H9 (cell line): ENCODE data around the gene NAGLU. TPM values are rescaled to one million over a fixed set of nuclear protein-coding genes. Genes with fewer than 3 reads are reported as not detected.

Source experiments
- DNase-seq: peaks from one replicate; pipeline ENCODE4 v3.0.0-alpha.2; 2017
- H2AFZ ChIP-seq: one replicate; pipeline ENCODE4 v1.6.1; 2013; ENCODE audit warnings: mild to moderate bottlenecking, low read length, control low read depth, moderate library complexity
- H2AK5ac ChIP-seq: 2 replicates; pipeline ENCODE4 v1.6.1; 2013; ENCODE audit warnings: low read length, control low read depth, mixed read lengths; ENCODE audit not compliant: insufficient read length
- H2BK120ac ChIP-seq: one replicate; pipeline ENCODE4 v1.6.1; 2013; ENCODE audit warnings: low read depth, mild to moderate bottlenecking, low read length, control low read depth, inconsistent platforms; ENCODE audit not compliant: poor library complexity, severe bottlenecking
- H2BK12ac ChIP-seq: 2 replicates; pipeline ENCODE4 v1.6.1; 2013; ENCODE audit warnings: low read length, control low read depth, mixed read lengths, low read depth; ENCODE audit not compliant: insufficient read length
- H2BK15ac ChIP-seq: 2 replicates; pipeline ENCODE4 v1.6.1; 2013; ENCODE audit warnings: low read depth, low read length, control low read depth
- H2BK20ac ChIP-seq: one replicate; pipeline ENCODE4 v1.6.1; 2013; ENCODE audit warnings: low read depth, mild to moderate bottlenecking, low read length, control low read depth, inconsistent platforms; ENCODE audit not compliant: poor library complexity, severe bottlenecking
- H2BK5ac ChIP-seq: 2 replicates; pipeline ENCODE4 v1.6.1; 2013; ENCODE audit warnings: low read length, control low read depth, mixed read lengths; ENCODE audit not compliant: insufficient read length
- H3K14ac ChIP-seq: 2 replicates; pipeline ENCODE4 v1.6.1; 2013; ENCODE audit warnings: low read length, control low read depth; ENCODE audit not compliant: insufficient read depth
- H3K18ac ChIP-seq: 2 replicates; pipeline ENCODE4 v1.6.1; 2013; ENCODE audit warnings: low read depth, mild to moderate bottlenecking, mixed read lengths, low read length, control low read depth; ENCODE audit not compliant: insufficient read length
- H3K23ac ChIP-seq: 2 replicates; pipeline ENCODE4 v1.6.1; 2013; ENCODE audit warnings: low read length, control low read depth, mixed read lengths, low read depth; ENCODE audit not compliant: insufficient read length
- H3K23me2 ChIP-seq: 2 replicates; pipeline ENCODE4 v1.6.1; 2013; ENCODE audit warnings: low read depth, mild to moderate bottlenecking, mixed read lengths, low read length, control low read depth; ENCODE audit not compliant: insufficient read length, poor library complexity, severe bottlenecking
- H3K27ac ChIP-seq: 2 replicates; pipeline ENCODE4 v1.5.1; 2013; ENCODE audit warnings: low read length, control low read depth, mixed read lengths, low read depth; ENCODE audit not compliant: insufficient read length
- H3K27me3 ChIP-seq: 2 replicates; pipeline ENCODE4 v1.6.1; 2013; ENCODE audit warnings: low read length, control low read depth, inconsistent platforms; ENCODE audit not compliant: insufficient read depth
- H3K4ac ChIP-seq: 2 replicates; pipeline ENCODE4 v1.6.1; 2013; ENCODE audit warnings: low read depth, mild to moderate bottlenecking, control low read depth, inconsistent platforms, low read length, moderate library complexity
- H3K4me1 ChIP-seq: 2 replicates; pipeline ENCODE4 v1.6.1; 2013; ENCODE audit warnings: low read length, control low read depth, inconsistent platforms; ENCODE audit not compliant: insufficient read depth
- H3K4me2 ChIP-seq: 2 replicates; pipeline ENCODE4 v1.6.1; 2013; ENCODE audit warnings: low read length, control low read depth, mixed read lengths; ENCODE audit not compliant: insufficient read length, insufficient read depth
- H3K56ac ChIP-seq: 2 replicates; pipeline ENCODE4 v1.6.1; 2013; ENCODE audit warnings: low read depth, mild to moderate bottlenecking, mixed read lengths, low read length, control low read depth; ENCODE audit not compliant: insufficient read length
- H3K79me1 ChIP-seq: 2 replicates; pipeline ENCODE4 v1.6.1; 2013; ENCODE audit warnings: low read depth, mild to moderate bottlenecking, moderate library complexity, low read length, control low read depth, inconsistent platforms; ENCODE audit not compliant: insufficient read depth, poor library complexity, severe bottlenecking
- H3K79me2 ChIP-seq: 2 replicates; pipeline ENCODE4 v1.6.1; 2013; ENCODE audit warnings: low read length, control low read depth, inconsistent platforms; ENCODE audit not compliant: insufficient read depth
- H3K9ac ChIP-seq: 2 replicates; pipeline ENCODE4 v1.6.1; 2013; ENCODE audit warnings: low read length, control low read depth, mixed read lengths; ENCODE audit not compliant: insufficient read length; ENCODE audit errors: extremely low read depth
- H3K9me3 ChIP-seq: one replicate; pipeline ENCODE4 v1.6.1; 2013; ENCODE audit warnings: low read depth, low read length, inconsistent platforms; ENCODE audit not compliant: control insufficient read depth
- H3T11ph ChIP-seq: one replicate; pipeline ENCODE4 v1.6.1; 2013; ENCODE audit warnings: mild to moderate bottlenecking, low read length, control low read depth, inconsistent platforms
- H4K20me1 ChIP-seq: one replicate; pipeline ENCODE4 v1.6.1; 2013; ENCODE audit not compliant: control insufficient read depth, insufficient read length, insufficient read depth
- H4K5ac ChIP-seq: 2 replicates; pipeline ENCODE4 v1.6.1; 2013; ENCODE audit warnings: low read depth, mild to moderate bottlenecking, mixed read lengths, low read length, control low read depth; ENCODE audit not compliant: insufficient read length
- H4K8ac ChIP-seq: replicated peaks from 2 replicates; pipeline ENCODE4 v1.6.1; 2013; ENCODE audit warnings: low read length, control low read depth, mixed read lengths, low read depth; ENCODE audit not compliant: insufficient read length
- H4K91ac ChIP-seq: 2 replicates; pipeline ENCODE4 v1.6.1; 2013; ENCODE audit warnings: low read depth, mild to moderate bottlenecking, moderate library complexity, mixed read lengths, low read length, control low read depth; ENCODE audit not compliant: insufficient read length
- H3K27ac Mint-ChIP-seq, 3 experiments: 2 replicates in 2 of 3; 3 replicates in 1 of 3; pipeline ENCODE4 v1.8.0; 2020 to 2021; ENCODE audit warnings: mixed read lengths in 3 of 3, mild to moderate bottlenecking in 1 of 3, moderate library complexity in 1 of 3
- H3K27me3 Mint-ChIP-seq: 2 replicates; pipeline ENCODE4 v1.8.0; 2021; ENCODE audit warnings: low read depth, mild to moderate bottlenecking, moderate library complexity, mixed read lengths
- H3K36me3 Mint-ChIP-seq, 3 experiments: 2 replicates in 2 of 3; 3 replicates in 1 of 3; pipeline ENCODE4 v1.8.0; 2020 to 2021; ENCODE audit warnings: low read depth in 3 of 3, mixed read lengths in 3 of 3; ENCODE audit not compliant: insufficient read depth in 1 of 3
- H3K4me1 Mint-ChIP-seq, 2 experiments: 2 replicates each; pipeline ENCODE4 v1.8.0; 2020; ENCODE audit warnings: mixed read lengths in 2 of 2
- H3K4me3 Mint-ChIP-seq, 2 experiments: 2 replicates in 1 of 2; 3 replicates in 1 of 2; pipeline ENCODE4 v1.8.0; 2020 to 2021; ENCODE audit warnings: mild to moderate bottlenecking in 2 of 2, mixed read lengths in 2 of 2, moderate library complexity in 1 of 2
- H3K9me3 Mint-ChIP-seq, 2 experiments: 2 replicates in 1 of 2; 3 replicates in 1 of 2; pipeline ENCODE4 v1.8.0; 2020; ENCODE audit warnings: mild to moderate bottlenecking in 2 of 2, mixed read lengths in 2 of 2, moderate library complexity in 1 of 2
- WGBS: extraction: QIAGEN DNeasy Blood & Tissue Kit; methylation state at CpG from one replicate; pipeline ENCODE4 v1.1.7; 2013; ENCODE audit warnings: missing lambda C conversion rate, low lambda C conversion rate, mixed read lengths; ENCODE audit not compliant: insufficient read length; ENCODE audit errors: extremely low coverage; 5-methylcytosine and 5-hydroxymethylcytosine counted together
- total RNA-seq: library from RNA; stranded (reverse); gene quantifications from 2 replicates; pipeline ENCODE4 v1.2.1, GENCODE V29; 2021
- TF ChIP-seq, protein P1 (sequence below): fragments of 200-600 bp; sonication (generic); conservative IDR thresholded peaks from 3 replicates; pipeline ENCODE4 v1.8.0; 2021; ENCODE audit warnings: antibody characterized with exemption, mild to moderate bottlenecking

Gene NAGLU
- total RNA-seq, 1 experiment from 2014 or later, result 23.5 TPM

DNA sequence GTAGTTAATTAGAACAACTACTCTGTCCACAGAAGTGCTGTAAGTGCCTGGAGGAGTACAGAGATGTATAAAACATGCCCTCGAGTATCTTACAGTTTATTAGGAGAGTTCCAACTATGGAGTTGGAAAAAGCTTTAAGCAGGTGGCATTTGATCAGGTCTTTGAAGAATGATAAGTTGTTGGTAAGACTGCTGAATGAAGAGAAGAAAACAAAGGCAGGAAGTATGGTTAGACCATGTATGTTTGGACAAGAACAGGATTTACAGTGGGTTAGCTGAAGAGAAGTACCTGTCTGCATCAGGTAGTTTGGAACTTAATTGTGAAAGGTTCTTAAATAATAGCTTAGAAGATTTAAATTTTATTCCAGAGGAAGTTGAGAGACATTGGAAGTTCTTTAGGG, 48.0 kb upstream of the NAGLU start:
- TF ChIP-seq, protein P1, sequence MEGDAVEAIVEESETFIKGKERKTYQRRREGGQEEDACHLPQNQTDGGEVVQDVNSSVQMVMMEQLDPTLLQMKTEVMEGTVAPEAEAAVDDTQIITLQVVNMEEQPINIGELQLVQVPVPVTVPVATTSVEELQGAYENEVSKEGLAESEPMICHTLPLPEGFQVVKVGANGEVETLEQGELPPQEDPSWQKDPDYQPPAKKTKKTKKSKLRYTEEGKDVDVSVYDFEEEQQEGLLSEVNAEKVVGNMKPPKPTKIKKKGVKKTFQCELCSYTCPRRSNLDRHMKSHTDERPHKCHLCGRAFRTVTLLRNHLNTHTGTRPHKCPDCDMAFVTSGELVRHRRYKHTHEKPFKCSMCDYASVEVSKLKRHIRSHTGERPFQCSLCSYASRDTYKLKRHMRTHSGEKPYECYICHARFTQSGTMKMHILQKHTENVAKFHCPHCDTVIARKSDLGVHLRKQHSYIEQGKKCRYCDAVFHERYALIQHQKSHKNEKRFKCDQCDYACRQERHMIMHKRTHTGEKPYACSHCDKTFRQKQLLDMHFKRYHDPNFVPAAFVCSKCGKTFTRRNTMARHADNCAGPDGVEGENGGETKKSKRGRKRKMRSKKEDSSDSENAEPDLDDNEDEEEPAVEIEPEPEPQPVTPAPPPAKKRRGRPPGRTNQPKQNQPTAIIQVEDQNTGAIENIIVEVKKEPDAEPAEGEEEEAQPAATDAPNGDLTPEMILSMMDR, result no peak
- Histone ChIP-seq H2BK20ac (no peak overlapping the region), H4K5ac (no peak overlapping the region), H3K23me2 (no peaks in the 10 kb centered on the region), H3K79me2 (no peaks in the 10 kb centered on the region), H3K4ac (no peak overlapping the region), H2BK15ac (no peak overlapping the region), H2AK5ac (no peak overlapping the region), H3K4me1 (no peaks in the 10 kb centered on the region), H2BK12ac (no peak overlapping the region), H3K9me3 (no peaks in the 10 kb centered on the region), H4K8ac (no peak overlapping the region), H3K79me1 (no peaks in the 10 kb centered on the region), H3T11ph (no peak overlapping the region), H3K18ac (no peak overlapping the region), H4K91ac (no peak overlapping the region), H3K14ac (no peak overlapping the region), H3K4me2 (no peak overlapping the region), H2AFZ (no peak overlapping the region), H3K27ac (no peak overlapping the region), H2BK120ac (no peak overlapping the region), H3K9ac (no peak overlapping the region), H3K56ac (no peak overlapping the region), H3K27me3 (no peaks in the 10 kb centered on the region), H4K20me1 (no peaks in the 10 kb centered on the region), H2BK5ac (no peak overlapping the region), H3K23ac (no peak overlapping the region)
- H3K27ac Mint-ChIP-seq, result no peak overlapping the region
- no peak for DNase-seq
- H3K27me3 Mint-ChIP-seq, result no peaks in the 10 kb centered on the region
- peaks cover 21 to 75% (median 50%) of the 10 kb centered on the region in 3 experiments; a peak in 6 of 7 replicates for H3K36me3 Mint-ChIP-seq
- WGBS, result no CpG with 5 or more reads among the region's 1 CpG
- H3K4me3 Mint-ChIP-seq, result no peak overlapping the region
- H3K9me3 Mint-ChIP-seq, result no peaks in the 10 kb centered on the region
- no peaks in the 10 kb centered on the region for H3K4me1 Mint-ChIP-seq
